DOHH2 (cell line): ENCODE data around the gene CSN2.

ENCODE experiments used
- H3F3A ChIP-seq: fragments of 200-600 bp; sonication (generic), shearing (Covaris generic); 2 replicates; pipeline ENCODE4 v1.6.0; 2016; ENCODE audit warnings: antibody characterized with exemption, mild to moderate bottlenecking; ENCODE audit not compliant: control insufficient read depth, insufficient read depth
- H3K27ac ChIP-seq: fragments of 200-600 bp; sonication (generic); 2 replicates; pipeline ENCODE4 v1.5.1; 2014; ENCODE audit warnings: low read depth, mild to moderate bottlenecking, low read length, moderate library complexity
- H3K27me3 ChIP-seq: fragments of 200-600 bp; sonication (generic); 2 replicates; pipeline ENCODE4 v1.6.1; 2014; ENCODE audit warnings: mild to moderate bottlenecking, low read length, mixed read lengths; ENCODE audit not compliant: control insufficient read depth
- H3K36me3 ChIP-seq: fragments of 200-600 bp; sonication (generic); 2 replicates; pipeline ENCODE4 v1.6.1; 2014; ENCODE audit warnings: mild to moderate bottlenecking, low read length, moderate library complexity, mixed read lengths; ENCODE audit not compliant: control insufficient read depth
- H3K4me1 ChIP-seq: fragments of 200-600 bp; sonication (generic); 2 replicates; pipeline ENCODE4 v1.6.1; 2014; ENCODE audit warnings: mild to moderate bottlenecking, low read length, mixed read lengths; ENCODE audit not compliant: control insufficient read depth
- H3K4me2 ChIP-seq: fragments of 200-600 bp; sonication (generic); 2 replicates; pipeline ENCODE4 v1.6.0; 2014; ENCODE audit warnings: mild to moderate bottlenecking, low read length, moderate library complexity
- H3K4me3 ChIP-seq: fragments of 200-600 bp; sonication (generic); 2 replicates; pipeline ENCODE4 v1.5.1; 2014; ENCODE audit warnings: mild to moderate bottlenecking, low read length, mixed read lengths
- H3K79me2 ChIP-seq: fragments of 200-600 bp; sonication (generic); 2 replicates; pipeline ENCODE4 v1.6.1; 2014; ENCODE audit warnings: mild to moderate bottlenecking, low read length, mixed read lengths; ENCODE audit not compliant: control insufficient read depth
- H3K9me2 ChIP-seq: fragments of 200-600 bp; sonication (generic); replicated peaks from 2 replicates; pipeline ENCODE4 v1.6.1; 2014; ENCODE audit warnings: mild to moderate bottlenecking, low read length, mixed read lengths; ENCODE audit not compliant: control insufficient read depth
- H3K9me3 ChIP-seq: fragments of 200-600 bp; sonication (generic); 2 replicates; pipeline ENCODE4 v1.6.1; 2014; ENCODE audit warnings: antibody characterized with exemption, low read length, mixed read lengths; ENCODE audit not compliant: control insufficient read depth, insufficient read depth
- H4K20me1 ChIP-seq: fragments of 200-600 bp; sonication (generic); 2 replicates; pipeline ENCODE4 v1.6.0; 2014; ENCODE audit warnings: low read depth, mild to moderate bottlenecking, antibody characterized with exemption, low read length, moderate library complexity; ENCODE audit not compliant: control insufficient read depth, insufficient read depth
- EZH2phosphoT487 ChIP-seq: fragments of 200-600 bp; sonication (generic); IDR thresholded peaks from 2 replicates; pipeline ENCODE4 v1.6.1; 2017; ENCODE audit warnings: borderline replicate concordance, mild to moderate bottlenecking, antibody characterized with exemption, low read length, moderate library complexity, mixed read lengths
- TF ChIP-seq, protein P1 (sequence below): fragments of 200-600 bp; sonication (generic); IDR thresholded peaks from one replicate; pipeline ENCODE4 v1.5.1; 2014; ENCODE audit warnings: antibody characterized with exemption, mild to moderate bottlenecking, low read depth, low read length; ENCODE audit not compliant: poor library complexity, severe bottlenecking

Gene CSN2

DNA sequence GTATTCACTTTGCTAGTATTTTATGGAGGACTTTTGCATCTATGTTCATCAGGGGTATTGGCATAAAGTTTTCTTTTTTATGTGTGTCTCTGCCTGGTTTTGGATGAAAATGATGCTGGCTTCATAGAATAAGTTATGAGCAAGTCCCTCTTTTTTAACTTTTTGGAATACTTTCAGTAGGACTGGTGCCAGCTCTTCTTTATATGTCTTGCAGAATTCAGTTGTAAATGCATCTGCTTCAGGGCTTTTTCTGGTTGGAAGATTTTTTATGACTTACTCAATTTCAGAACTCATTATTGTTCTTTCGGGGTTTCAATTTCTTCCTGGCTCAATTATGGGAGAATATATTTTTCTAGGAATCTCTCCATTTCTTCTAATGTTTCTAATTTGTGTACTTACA, 9.1 kb upstream of the CSN2 start:
- Histone ChIP-seq H3K4me3 (no peak overlapping the region), H4K20me1 (no peaks in the 10 kb centered on the region), H3F3A (no peaks in the 10 kb centered on the region), H3K27ac (no peak overlapping the region), H3K4me2 (no peak overlapping the region), H3K4me1 (no peaks in the 10 kb centered on the region), H3K27me3 (no peaks in the 10 kb centered on the region), H3K36me3 (no peaks in the 10 kb centered on the region), H3K79me2 (no peaks in the 10 kb centered on the region), H3K9me2 (no peaks in the 10 kb centered on the region), H3K9me3 (no peaks in the 10 kb centered on the region)
- no peak for TF ChIP-seq EZH2phosphoT487
- TF ChIP-seq, protein P1, sequence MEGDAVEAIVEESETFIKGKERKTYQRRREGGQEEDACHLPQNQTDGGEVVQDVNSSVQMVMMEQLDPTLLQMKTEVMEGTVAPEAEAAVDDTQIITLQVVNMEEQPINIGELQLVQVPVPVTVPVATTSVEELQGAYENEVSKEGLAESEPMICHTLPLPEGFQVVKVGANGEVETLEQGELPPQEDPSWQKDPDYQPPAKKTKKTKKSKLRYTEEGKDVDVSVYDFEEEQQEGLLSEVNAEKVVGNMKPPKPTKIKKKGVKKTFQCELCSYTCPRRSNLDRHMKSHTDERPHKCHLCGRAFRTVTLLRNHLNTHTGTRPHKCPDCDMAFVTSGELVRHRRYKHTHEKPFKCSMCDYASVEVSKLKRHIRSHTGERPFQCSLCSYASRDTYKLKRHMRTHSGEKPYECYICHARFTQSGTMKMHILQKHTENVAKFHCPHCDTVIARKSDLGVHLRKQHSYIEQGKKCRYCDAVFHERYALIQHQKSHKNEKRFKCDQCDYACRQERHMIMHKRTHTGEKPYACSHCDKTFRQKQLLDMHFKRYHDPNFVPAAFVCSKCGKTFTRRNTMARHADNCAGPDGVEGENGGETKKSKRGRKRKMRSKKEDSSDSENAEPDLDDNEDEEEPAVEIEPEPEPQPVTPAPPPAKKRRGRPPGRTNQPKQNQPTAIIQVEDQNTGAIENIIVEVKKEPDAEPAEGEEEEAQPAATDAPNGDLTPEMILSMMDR: no peak

DNA sequence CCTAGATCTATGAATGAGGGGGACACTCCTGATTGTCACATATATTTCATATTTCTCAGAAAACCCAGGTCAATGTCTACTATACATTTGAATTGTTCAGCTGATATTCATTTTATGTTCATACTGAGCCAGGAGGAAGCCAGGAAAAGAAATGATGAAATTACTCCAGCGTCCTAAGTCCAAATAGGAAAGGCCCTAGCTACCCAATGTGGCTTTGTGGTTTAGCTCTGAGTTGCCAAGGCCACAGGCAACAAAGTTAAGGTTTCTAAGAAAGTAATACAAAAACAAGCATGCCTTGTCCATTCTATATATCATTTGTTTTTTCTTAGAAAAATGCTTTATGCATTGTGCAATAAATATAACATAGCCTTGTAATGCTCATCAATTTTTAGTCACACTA, 4.5 kb upstream of the CSN2 start:
- Histone ChIP-seq H3K27ac (no peak overlapping the region), H3K79me2 (no peaks in the 10 kb centered on the region)

DNA sequence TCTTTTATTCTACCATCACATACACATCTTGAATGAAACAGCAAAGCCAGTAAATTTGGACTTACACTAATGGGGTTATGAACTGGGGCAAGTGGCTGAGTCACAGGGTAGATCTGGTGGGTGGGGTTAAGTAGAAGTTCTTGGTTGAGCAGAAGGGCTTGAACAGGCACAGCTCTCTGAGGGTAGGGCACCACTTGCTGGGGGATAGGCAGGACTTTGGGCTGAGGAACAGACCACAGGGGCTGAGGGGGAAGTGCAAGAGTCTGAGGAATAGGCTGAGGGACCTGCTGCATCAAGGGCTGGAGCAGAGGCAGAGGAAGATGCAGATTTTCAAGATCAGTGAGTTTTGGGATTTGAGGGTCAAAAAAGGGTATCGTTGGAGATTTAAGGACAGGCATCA, 8.3 kb downstream of the CSN2 start:
- no peak for TF ChIP-seq EZH2phosphoT487
- TF ChIP-seq, protein P1: no peak
- H3K36me3 ChIP-seq: no peaks in the 10 kb centered on the region
- H3K27ac ChIP-seq: no peak overlapping the region
- H3K4me1 ChIP-seq: no peaks in the 10 kb centered on the region
- H3F3A ChIP-seq: no peaks in the 10 kb centered on the region
- no peaks in the 10 kb centered on the region for H3K27me3 ChIP-seq
- H3K79me2 ChIP-seq: no peaks in the 10 kb centered on the region
- no peaks in the 10 kb centered on the region for H3K9me3 ChIP-seq
- no peaks in the 10 kb centered on the region for H4K20me1 ChIP-seq
- H3K9me2 ChIP-seq: no peaks in the 10 kb centered on the region; the same call in 1 of the 2 replicates
- no peak overlapping the region for H3K4me2 ChIP-seq
- no peak overlapping the region for H3K4me3 ChIP-seq

More for the DNA sequence above, 4.5 kb upstream of the CSN2 start:
- Histone ChIP-seq H4K20me1 (no peaks in the 10 kb centered on the region), H3K9me3 (no peaks in the 10 kb centered on the region), H3K27me3 (no peaks in the 10 kb centered on the region), H3K4me1 (no peaks in the 10 kb centered on the region), H3K4me2 (no peak overlapping the region), H3K9me2 (no peaks in the 10 kb centered on the region), H3F3A (no peaks in the 10 kb centered on the region), H3K4me3 (no peak overlapping the region), H3K36me3 (no peaks in the 10 kb centered on the region)
- TF ChIP-seq, protein P1: no peak
- TF ChIP-seq EZH2phosphoT487: no peak

DNA sequence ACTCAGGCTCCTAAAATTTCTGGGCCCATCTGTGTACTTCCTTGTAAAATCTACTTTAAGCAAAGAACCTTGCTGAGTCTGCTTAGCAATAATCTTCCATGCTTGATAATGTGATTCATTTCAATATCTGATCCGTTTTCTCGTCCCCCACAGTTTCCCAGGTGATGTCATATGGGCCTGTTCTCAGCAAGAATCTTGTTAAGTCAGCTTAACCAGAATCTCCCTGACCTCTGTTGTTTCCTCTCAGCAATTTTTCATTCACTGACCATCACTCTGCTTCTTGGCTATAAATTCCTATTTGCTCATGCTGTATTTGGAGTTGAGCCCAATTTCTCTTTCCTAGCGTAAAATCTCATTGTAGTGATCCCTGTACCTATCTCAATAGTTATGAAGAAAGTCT, 13.9 kb downstream of the CSN2 start:
- H4K20me1 ChIP-seq: no peaks in the 10 kb centered on the region
- H3K4me3 ChIP-seq: no peak overlapping the region
- no peaks in the 10 kb centered on the region for H3K79me2 ChIP-seq
- H3K4me1 ChIP-seq: no peaks in the 10 kb centered on the region
- H3K4me2 ChIP-seq: no peak overlapping the region
- H3K27me3 ChIP-seq: no peaks in the 10 kb centered on the region
- H3F3A ChIP-seq: no peaks in the 10 kb centered on the region
- TF ChIP-seq EZH2phosphoT487: no peak
- TF ChIP-seq, protein P1: no peak
- H3K9me3 ChIP-seq: no peaks in the 10 kb centered on the region
- H3K9me2 ChIP-seq: no peaks in the 10 kb centered on the region
- no peaks in the 10 kb centered on the region for H3K36me3 ChIP-seq
- no peak overlapping the region for H3K27ac ChIP-seq
